Nephron progenitor cell (in vitro differentiated cells): ENCODE measurements around the gene ZNF618.
A peak's percentile ranks its signal among the peaks of the same experiment; 100 is the strongest.

Experiments
- DNase-seq: peaks from one replicate; pipeline ENCODE4 v3.0.0; 2021
- H3K27ac Mint-ChIP-seq: 2 replicates; pipeline ENCODE4 v1.8.0; 2021; ENCODE audit warnings: mild to moderate bottlenecking, moderate library complexity, mixed read lengths
- H3K27me3 Mint-ChIP-seq: 2 replicates; pipeline ENCODE4 v1.8.0; 2021; ENCODE audit warnings: mild to moderate bottlenecking, low read depth, mixed read lengths; ENCODE audit not compliant: poor library complexity
- H3K36me3 Mint-ChIP-seq: 2 replicates; pipeline ENCODE4 v1.8.0; 2021; ENCODE audit warnings: low read depth, mixed read lengths
- H3K4me1 Mint-ChIP-seq: 2 replicates; pipeline ENCODE4 v1.8.0; 2021; ENCODE audit warnings: mixed read lengths
- H3K4me3 Mint-ChIP-seq: 2 replicates; pipeline ENCODE4 v1.8.0; 2021; ENCODE audit warnings: mild to moderate bottlenecking, moderate library complexity, mixed read lengths
- H3K9me3 Mint-ChIP-seq: 2 replicates; pipeline ENCODE4 v1.8.0; 2021; ENCODE audit warnings: mild to moderate bottlenecking, moderate library complexity, mixed read lengths
- TF ChIP-seq, protein P1 (sequence below): fragments of 200-600 bp; sonication (generic); IDR thresholded peaks from 2 replicates; pipeline ENCODE4 v1.5.0; 2021; ENCODE audit warnings: antibody characterized with exemption

ZNF618 gene

DNA sequence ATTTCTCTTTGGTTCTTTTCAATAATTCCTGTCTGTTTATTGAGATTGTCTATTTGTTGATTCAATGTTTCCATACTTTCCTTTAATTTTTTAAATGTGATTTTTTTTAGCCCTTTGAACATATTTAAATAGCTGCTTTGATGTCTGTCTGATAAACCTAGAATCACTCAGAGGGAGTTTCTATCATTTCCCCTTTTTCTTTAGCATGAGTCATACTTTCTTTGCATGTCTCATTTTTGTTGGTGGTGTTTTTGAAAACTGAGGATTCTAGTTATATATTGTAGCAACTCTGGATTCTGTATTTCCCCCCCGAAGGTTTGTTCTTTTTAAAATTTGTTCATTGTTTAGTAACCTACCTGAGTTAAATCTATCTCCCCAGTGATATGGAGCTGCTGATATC, 24.2 kb upstream of the ZNF618 start:
- no peak for DNase-seq
- H3K9me3 Mint-ChIP-seq = peaks cover 29% of the 10 kb centered on the region
- no peaks in the 10 kb centered on the region for H3K36me3 Mint-ChIP-seq

DNA sequence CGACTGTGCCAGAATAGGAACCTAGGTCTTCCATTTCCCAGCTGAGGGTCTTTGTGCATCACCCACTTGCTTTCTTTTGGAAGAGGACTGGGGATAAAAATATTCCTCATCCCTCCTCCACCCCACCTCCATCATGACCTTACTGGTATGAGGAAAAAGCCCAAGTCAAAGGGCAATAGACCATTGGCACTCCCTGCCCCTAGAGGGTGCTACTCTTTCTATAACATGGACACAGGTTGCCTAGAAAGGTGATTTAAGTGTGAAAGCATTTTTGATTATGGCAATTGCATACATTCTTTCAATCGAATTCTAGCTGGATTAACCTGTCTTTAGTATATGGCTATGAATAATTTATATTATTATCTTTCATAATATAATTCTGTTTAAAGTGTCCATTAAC, 22.8 kb upstream of the ZNF618 start:
- TF ChIP-seq, protein P1, sequence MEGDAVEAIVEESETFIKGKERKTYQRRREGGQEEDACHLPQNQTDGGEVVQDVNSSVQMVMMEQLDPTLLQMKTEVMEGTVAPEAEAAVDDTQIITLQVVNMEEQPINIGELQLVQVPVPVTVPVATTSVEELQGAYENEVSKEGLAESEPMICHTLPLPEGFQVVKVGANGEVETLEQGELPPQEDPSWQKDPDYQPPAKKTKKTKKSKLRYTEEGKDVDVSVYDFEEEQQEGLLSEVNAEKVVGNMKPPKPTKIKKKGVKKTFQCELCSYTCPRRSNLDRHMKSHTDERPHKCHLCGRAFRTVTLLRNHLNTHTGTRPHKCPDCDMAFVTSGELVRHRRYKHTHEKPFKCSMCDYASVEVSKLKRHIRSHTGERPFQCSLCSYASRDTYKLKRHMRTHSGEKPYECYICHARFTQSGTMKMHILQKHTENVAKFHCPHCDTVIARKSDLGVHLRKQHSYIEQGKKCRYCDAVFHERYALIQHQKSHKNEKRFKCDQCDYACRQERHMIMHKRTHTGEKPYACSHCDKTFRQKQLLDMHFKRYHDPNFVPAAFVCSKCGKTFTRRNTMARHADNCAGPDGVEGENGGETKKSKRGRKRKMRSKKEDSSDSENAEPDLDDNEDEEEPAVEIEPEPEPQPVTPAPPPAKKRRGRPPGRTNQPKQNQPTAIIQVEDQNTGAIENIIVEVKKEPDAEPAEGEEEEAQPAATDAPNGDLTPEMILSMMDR = no peak
- peaks cover 26% of the 10 kb centered on the region for H3K9me3 Mint-ChIP-seq
- H3K27ac Mint-ChIP-seq = no peak overlapping the region
- H3K27me3 Mint-ChIP-seq = peaks cover 2% of the 10 kb centered on the region
- no peak for DNase-seq
- H3K4me3 Mint-ChIP-seq = no peak overlapping the region
- H3K4me1 Mint-ChIP-seq = no peaks in the 10 kb centered on the region
- H3K36me3 Mint-ChIP-seq = no peaks in the 10 kb centered on the region

More for the DNA sequence above, 24.2 kb upstream of the ZNF618 start:
- no peaks in the 10 kb centered on the region for H3K4me1 Mint-ChIP-seq
- peaks cover 6% of the 10 kb centered on the region for H3K27me3 Mint-ChIP-seq
- no peak overlapping the region for H3K4me3 Mint-ChIP-seq
- TF ChIP-seq, protein P1 = no peak
- no peak overlapping the region for H3K27ac Mint-ChIP-seq

DNA sequence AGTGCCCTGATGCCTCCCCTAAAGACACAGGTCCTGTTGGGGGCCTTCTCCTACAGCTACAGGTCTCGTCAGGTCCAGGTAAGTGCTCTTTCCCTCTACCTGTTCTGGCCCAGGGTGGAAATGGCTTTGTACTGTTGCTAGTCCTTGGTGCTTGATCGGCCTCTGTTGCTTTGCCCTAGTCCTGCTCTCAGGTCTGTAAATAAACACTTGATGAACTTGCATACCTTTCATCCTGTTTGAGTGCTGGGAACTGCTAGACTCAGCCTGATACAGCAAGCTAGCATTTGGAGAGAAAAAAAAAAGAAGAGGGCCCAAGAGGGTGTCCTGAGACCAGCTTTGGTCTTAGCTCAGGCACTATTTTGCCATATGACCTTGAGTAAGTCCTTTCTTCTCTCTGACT, 21.8 kb upstream of the ZNF618 start:
- TF ChIP-seq, protein P1 = no peak
- Mint-ChIP-seq H3K27me3 (peaks cover 4% of the 10 kb centered on the region), H3K4me1 (no peaks in the 10 kb centered on the region), H3K4me3 (no peak overlapping the region), H3K9me3 (peaks cover 26% of the 10 kb centered on the region), H3K27ac (no peak overlapping the region), H3K36me3 (no peaks in the 10 kb centered on the region)
- no peak for DNase-seq

DNA sequence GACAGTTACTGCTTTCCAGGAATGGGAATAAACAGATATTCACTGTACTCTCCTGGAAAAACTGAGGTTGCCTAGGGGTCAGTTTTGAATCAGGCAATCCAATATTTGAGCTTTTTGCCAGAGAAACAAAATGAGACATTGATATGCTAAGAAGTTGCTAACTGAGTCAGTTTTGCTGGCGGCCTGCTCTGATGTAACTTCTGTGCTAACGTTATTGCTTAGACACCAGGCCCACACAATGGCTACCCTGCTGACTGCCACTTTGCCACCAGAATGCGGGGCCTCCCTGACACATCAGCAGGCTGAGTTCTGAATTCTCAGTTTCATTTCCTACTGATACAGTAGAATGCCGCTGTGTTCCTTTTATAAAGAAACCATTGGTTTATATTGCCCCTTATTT, 18.2 kb upstream of the ZNF618 start:
- TF ChIP-seq, protein P1 = no peak
- Mint-ChIP-seq H3K27ac (no peak overlapping the region), H3K27me3 (peaks cover 4% of the 10 kb centered on the region), H3K4me3 (no peak overlapping the region), H3K9me3 (peaks cover 3% of the 10 kb centered on the region), H3K4me1 (no peaks in the 10 kb centered on the region), H3K36me3 (no peaks in the 10 kb centered on the region)
- no peak for DNase-seq

DNA sequence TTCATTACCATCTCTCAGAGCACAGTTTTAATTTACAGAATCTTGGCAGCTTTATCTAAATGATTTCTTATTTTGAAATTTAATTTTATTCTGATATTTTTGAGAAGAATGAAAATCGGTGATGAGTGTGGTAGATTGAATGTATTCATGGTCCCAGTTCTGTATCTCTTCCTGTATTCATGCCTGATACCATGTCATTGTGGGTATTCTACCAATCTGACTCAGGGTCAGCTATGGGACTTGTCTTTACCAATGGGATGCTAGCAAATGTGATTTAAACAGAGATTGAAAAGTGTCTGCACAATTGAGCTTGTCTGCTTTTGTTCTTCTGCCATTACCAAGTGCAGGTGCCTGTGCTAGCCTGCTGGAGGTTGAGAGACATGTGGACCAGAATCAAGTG, 17.8 kb upstream of the ZNF618 start:
- no peak for DNase-seq
- Mint-ChIP-seq H3K9me3 (no peaks in the 10 kb centered on the region), H3K36me3 (no peaks in the 10 kb centered on the region), H3K4me1 (no peaks in the 10 kb centered on the region), H3K27ac (no peak overlapping the region), H3K4me3 (no peak overlapping the region), H3K27me3 (peaks cover 4% of the 10 kb centered on the region)
- TF ChIP-seq, protein P1 = no peak

DNA sequence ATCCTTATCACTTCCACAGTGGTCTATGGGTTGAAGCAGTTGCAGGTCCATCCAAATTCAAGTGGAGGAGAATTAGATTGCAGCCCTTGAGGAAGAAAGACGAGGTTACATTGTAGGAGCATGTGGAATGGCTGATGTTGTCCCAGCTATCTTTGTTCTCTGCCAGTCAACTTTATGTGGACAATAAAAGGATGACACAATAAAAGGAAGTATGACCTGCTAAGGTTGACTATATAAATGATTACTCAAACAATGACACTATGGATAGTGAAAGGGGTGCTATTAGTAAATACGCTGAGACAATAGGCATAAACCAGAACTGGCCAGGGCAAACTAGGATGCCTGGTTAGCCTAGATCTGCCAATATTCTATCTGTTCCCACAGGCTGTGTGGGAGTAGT, 12.8 kb upstream of the ZNF618 start:
- H3K36me3 Mint-ChIP-seq = no peaks in the 10 kb centered on the region
- no peaks in the 10 kb centered on the region for H3K4me1 Mint-ChIP-seq
- peaks cover 4% of the 10 kb centered on the region for H3K27me3 Mint-ChIP-seq
- no peak overlapping the region for H3K4me3 Mint-ChIP-seq
- TF ChIP-seq, protein P1 = no peak
- no peak for DNase-seq
- H3K9me3 Mint-ChIP-seq = no peaks in the 10 kb centered on the region
- peak overlapping the region; percentile 24 for H3K27ac Mint-ChIP-seq
